ENCODE data around the gene KCNMA1. TPM values are rescaled to one million over a fixed set of nuclear protein-coding genes. Genes with fewer than 3 reads are reported as not detected.

KCNMA1 gene
- total and polyA plus RNA-seq, 9 of the 15 experiments (the other 6 are each of a cell fraction or from before 2014, with no cell fraction given): 0.01 to 0.95 (median 0.15) TPM; not detected in 4

DNA sequence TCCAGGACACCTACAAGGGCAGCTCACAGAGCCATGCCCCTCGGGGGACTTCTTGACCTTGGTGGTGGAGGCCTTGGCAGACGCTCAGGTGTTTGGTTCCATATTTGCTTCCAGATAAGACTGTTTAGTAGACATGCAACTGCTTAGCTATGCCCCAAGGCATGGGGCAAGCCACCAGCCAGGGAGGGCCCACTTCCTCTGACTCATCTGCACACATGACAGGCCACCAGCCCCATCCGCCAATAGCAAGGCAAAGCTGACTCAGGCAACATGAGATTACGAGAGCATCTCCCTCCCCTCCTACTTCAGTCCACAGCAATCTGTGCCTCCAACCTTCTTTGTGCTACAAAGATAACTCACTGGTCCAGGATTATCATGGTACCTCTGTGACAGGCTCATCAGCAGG is 54.9 kb downstream of the KCNMA1 start (continued):
- TF ChIP-seq SRF (CRISPR knock-in tag; IDR thresholded peaks at IDR 0.05) (no peak), ZNF274 (IDR thresholded peaks at IDR 0.05; ENCODE audit: borderline replicate concordance, low read depth, low read length) (no peak), SRSF7 (optimal IDR thresholded peaks at IDR 0.05; ENCODE audit: low read depth, low read length) (no peak), MTA2 (IDR thresholded peaks at IDR 0.05; ENCODE audit: low read depth) (peak; percentile 38; the same call in 1 of the 2 replicates), CREM (IDR thresholded peaks at IDR 0.05; ENCODE audit: low read depth) (peak; percentile 38), ELF1 (tag; IDR thresholded peaks at IDR 0.05) (0 out of 2 replicates have a peak, but pooled peaks have one; percentile 33), TBL1XR1 (IDR thresholded peaks at IDR 0.05; ENCODE audit: low read length in 2 of 2) (0 out of 4 replicates have a peak, but pooled peaks of 1 of the 2 experiments have one; percentile 45), FOXA3 (CRISPR knock-in tag; conservative IDR thresholded peaks at IDR 0.05 in 1 of 2, IDR thresholded peaks at IDR 0.05 in 1 of 2) (peak in 1 of 2 experiments; percentile 35; a peak in 1 of 4 replicates), ZKSCAN3 (CRISPR knock-in tag; IDR thresholded peaks at IDR 0.05) (no peak), FIP1L1 (IDR thresholded peaks at IDR 0.05; ENCODE audit: low read depth, low read length, poor library complexity, severe bottlenecking) (no peak), ZNF586 (CRISPR knock-in tag; conservative IDR thresholded peaks at IDR 0.05) (no peak)
- TF ChIP-seq, protein P1, sequence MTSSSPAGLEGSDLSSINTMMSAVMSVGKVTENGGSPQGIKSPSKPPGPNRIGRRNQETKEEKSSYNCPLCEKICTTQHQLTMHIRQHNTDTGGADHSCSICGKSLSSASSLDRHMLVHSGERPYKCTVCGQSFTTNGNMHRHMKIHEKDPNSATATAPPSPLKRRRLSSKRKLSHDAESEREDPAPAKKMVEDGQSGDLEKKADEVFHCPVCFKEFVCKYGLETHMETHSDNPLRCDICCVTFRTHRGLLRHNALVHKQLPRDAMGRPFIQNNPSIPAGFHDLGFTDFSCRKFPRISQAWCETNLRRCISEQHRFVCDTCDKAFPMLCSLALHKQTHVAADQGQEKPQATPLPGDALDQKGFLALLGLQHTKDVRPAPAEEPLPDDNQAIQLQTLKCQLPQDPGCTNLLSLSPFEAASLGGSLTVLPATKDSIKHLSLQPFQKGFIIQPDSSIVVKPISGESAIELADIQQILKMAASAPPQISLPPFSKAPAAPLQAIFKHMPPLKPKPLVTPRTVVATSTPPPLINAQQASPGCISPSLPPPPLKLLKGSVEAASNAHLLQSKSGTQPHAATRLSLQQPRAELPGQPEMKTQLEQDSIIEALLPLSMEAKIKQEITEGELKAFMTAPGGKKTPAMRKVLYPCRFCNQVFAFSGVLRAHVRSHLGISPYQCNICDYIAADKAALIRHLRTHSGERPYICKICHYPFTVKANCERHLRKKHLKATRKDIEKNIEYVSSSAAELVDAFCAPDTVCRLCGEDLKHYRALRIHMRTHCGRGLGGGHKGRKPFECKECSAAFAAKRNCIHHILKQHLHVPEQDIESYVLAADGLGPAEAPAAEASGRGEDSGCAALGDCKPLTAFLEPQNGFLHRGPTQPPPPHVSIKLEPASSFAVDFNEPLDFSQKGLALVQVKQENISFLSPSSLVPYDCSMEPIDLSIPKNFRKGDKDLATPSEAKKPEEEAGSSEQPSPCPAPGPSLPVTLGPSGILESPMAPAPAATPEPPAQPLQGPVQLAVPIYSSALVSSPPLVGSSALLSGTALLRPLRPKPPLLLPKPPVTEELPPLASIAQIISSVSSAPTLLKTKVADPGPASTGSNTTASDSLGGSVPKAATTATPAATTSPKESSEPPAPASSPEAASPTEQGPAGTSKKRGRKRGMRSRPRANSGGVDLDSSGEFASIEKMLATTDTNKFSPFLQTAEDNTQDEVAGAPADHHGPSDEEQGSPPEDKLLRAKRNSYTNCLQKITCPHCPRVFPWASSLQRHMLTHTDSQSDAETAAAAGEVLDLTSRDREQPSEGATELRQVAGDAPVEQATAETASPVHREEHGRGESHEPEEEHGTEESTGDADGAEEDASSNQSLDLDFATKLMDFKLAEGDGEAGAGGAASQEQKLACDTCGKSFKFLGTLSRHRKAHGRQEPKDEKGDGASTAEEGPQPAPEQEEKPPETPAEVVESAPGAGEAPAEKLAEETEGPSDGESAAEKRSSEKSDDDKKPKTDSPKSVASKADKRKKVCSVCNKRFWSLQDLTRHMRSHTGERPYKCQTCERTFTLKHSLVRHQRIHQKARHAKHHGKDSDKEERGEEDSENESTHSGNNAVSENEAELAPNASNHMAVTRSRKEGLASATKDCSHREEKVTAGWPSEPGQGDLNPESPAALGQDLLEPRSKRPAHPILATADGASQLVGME (CRISPR knock-in tag; IDR thresholded peaks at IDR 0.05): peak; percentile 99
- TF ChIP-seq, protein P2, sequence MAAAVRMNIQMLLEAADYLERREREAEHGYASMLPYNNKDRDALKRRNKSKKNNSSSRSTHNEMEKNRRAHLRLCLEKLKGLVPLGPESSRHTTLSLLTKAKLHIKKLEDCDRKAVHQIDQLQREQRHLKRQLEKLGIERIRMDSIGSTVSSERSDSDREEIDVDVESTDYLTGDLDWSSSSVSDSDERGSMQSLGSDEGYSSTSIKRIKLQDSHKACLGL (CRISPR knock-in tag; IDR thresholded peaks at IDR 0.05; ENCODE audit: borderline replicate concordance, poor library complexity, severe bottlenecking): no peak
- TF ChIP-seq, protein P3, sequence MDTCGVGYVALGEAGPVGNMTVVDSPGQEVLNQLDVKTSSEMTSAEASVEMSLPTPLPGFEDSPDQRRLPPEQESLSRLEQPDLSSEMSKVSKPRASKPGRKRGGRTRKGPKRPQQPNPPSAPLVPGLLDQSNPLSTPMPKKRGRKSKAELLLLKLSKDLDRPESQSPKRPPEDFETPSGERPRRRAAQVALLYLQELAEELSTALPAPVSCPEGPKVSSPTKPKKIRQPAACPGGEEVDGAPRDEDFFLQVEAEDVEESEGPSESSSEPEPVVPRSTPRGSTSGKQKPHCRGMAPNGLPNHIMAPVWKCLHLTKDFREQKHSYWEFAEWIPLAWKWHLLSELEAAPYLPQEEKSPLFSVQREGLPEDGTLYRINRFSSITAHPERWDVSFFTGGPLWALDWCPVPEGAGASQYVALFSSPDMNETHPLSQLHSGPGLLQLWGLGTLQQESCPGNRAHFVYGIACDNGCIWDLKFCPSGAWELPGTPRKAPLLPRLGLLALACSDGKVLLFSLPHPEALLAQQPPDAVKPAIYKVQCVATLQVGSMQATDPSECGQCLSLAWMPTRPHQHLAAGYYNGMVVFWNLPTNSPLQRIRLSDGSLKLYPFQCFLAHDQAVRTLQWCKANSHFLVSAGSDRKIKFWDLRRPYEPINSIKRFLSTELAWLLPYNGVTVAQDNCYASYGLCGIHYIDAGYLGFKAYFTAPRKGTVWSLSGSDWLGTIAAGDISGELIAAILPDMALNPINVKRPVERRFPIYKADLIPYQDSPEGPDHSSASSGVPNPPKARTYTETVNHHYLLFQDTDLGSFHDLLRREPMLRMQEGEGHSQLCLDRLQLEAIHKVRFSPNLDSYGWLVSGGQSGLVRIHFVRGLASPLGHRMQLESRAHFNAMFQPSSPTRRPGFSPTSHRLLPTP (IDR thresholded peaks at IDR 0.05; ENCODE audit: borderline replicate concordance, extremely low read depth, insufficient read length): no peak
- TF ChIP-seq, protein P4, sequence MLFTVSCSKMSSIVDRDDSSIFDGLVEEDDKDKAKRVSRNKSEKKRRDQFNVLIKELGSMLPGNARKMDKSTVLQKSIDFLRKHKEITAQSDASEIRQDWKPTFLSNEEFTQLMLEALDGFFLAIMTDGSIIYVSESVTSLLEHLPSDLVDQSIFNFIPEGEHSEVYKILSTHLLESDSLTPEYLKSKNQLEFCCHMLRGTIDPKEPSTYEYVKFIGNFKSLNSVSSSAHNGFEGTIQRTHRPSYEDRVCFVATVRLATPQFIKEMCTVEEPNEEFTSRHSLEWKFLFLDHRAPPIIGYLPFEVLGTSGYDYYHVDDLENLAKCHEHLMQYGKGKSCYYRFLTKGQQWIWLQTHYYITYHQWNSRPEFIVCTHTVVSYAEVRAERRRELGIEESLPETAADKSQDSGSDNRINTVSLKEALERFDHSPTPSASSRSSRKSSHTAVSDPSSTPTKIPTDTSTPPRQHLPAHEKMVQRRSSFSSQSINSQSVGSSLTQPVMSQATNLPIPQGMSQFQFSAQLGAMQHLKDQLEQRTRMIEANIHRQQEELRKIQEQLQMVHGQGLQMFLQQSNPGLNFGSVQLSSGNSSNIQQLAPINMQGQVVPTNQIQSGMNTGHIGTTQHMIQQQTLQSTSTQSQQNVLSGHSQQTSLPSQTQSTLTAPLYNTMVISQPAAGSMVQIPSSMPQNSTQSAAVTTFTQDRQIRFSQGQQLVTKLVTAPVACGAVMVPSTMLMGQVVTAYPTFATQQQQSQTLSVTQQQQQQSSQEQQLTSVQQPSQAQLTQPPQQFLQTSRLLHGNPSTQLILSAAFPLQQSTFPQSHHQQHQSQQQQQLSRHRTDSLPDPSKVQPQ (CRISPR knock-in tag; IDR thresholded peaks at IDR 0.05; ENCODE audit: borderline replicate concordance): no peak
